ENCODE measurements around the gene CEP83.

The CEP83 gene

DNA sequence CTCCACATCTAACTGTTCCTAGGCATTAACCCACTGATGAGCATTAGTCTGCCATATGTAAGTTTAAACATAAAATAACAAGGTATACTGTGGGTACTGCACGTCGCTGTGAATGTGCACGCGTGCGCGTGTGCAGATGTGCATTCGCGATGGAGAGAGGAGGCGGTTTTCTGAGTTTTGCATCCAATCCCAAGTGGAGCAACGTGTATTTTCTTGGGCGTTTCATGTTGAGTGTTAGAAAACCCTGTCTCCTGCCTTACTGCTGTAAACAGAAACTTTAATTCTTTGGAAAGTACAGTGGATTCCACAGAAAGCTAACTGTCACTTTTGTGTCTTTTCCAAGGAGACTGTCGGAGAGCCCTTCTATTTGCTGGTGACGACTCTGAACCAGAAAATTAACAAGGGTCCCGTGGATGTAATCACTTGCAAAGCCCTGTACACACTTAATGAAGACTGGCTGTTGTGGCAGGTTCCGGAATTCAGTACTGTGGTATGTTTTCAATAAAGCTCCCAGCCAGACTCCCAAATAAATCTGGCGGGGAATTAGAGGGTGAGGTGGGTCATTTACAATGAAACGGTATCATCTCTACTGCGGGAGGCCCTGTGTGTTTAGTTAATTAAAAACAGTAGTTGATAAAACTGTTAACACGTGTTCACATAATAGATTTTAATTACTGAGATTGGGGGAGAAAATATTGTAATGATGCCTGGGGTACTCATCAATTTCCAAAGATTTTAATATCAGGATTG is 194.8 kb downstream of the CEP83 start:
- TF ChIP-seq GATA2 (IDR thresholded peaks at IDR 0.05; ENCODE audit: low read depth, low read length), result no peak
- TF ChIP-seq GATA3 (IDR thresholded peaks at IDR 0.05; ENCODE audit: low read depth, low read length), result no peak

DNA sequence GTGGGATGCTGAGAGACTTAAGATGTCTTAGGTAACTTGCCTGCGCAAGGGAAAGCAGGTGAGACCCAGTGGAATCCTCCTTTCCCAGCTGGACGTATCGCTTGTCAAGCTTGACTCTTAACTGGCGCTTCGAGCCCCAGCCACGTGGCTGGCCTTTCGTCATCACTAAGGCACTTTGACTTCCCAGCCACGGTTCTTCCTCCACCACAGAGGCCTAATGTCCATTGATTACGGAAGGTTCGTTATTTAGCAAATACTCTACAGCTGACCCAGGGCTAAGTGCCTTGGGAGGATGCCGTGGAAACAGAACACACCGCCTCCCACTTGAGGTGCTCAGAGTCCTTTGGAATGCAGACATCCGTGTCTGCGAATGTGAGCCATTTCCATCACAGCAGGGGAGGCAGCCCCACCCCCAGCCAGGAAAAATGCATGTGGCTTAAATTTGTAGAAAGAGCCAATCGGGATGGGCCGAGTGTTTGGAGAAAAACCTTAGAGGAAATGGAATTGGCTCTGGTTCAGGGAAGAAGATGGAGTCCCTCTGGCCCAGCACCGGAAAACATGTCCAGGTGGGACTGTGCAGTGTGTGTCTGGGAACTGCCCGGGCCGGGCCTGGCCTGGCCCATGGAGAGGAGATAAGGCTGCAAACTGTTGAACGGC is 195.6 kb downstream of the CEP83 start:
- TF ChIP-seq GATA2 (IDR thresholded peaks at IDR 0.05; ENCODE audit: low read depth, low read length), result no peak
- no peak for TF ChIP-seq GATA3 (IDR thresholded peaks at IDR 0.05; ENCODE audit: low read depth, low read length)

DNA sequence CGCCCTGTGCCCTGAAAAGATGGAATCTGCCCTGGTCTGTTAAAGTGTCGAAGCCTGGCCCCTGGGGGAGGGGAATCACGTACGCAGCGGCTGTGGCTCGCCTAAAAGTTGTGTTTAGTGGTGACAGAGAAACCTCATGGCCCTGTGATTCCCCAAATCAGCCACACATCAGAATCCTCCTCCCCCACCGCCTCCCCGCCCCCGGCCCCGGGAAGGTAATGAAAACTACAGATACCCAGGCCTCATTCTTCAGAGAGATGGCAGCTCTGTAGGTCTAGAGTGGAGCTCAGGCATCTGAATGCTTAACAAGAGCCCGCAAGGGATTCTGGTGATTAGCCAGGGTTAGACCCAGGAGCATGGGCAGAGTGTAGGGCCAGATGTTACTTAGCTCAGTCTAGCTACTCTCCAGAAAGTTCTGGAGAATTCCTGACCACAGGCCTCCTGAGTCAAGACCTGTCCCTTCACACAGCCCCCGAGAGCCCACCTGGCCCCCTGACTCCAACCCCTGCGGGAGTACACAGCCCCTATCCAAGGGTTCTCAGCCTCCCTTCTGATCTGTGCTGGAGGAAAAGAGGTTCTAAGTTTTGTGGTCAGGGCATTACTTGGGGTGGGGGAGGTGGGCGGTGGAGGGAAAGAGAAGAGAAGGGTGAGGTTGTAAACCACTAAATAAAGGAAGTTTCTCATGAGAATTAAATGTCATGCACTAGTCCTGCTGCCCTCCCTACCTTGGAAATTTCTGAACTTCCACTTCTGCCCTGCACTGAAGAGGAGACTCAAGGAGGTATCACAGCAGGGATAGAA is 196.5 kb downstream of the CEP83 start:
- TF ChIP-seq GATA2 (IDR thresholded peaks at IDR 0.05; ENCODE audit: low read depth, low read length), result no peak
- TF ChIP-seq GATA3 (IDR thresholded peaks at IDR 0.05; ENCODE audit: low read depth, low read length), result no peak

DNA sequence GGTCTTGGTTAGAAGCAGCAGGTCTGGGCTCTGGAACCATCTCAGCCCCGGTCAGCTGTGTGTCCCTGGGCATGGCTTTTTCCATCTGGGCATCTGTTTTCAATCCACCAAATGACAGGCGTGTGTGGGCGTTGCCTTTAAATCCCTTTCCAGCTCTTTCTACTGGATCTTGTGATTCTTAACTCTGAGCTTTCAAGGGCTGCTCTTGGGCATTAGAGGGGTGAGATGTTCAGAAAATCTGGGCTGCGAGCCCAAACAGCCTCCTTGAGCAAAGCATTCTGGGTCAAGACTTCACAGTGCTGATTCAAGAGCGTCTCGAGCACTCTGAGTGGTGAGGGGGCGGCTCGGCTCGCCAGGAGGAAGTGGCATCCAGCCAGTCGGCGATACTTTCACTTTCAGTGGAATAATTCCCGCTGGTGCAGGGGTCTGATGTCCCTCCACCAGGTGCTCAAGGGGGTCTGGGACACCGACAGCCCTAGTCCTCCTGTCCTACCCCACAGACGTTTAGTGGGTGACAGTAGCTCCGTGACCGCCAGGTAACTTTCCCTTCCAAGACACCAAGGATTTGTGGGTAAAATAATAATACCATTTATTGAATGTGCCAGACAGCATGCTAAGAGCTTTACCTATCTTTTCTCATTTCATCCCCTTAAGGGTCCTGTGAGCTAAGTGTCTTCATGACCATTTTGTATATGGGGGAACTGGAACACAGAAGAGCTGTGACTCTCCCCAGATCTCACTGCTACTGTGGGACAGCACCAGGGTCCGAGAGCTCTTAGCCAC is 197.2 kb downstream of the CEP83 start:
- TF ChIP-seq GATA2 (IDR thresholded peaks at IDR 0.05; ENCODE audit: low read depth, low read length), result no peak
- TF ChIP-seq GATA3 (IDR thresholded peaks at IDR 0.05; ENCODE audit: low read depth, low read length), result no peak

DNA sequence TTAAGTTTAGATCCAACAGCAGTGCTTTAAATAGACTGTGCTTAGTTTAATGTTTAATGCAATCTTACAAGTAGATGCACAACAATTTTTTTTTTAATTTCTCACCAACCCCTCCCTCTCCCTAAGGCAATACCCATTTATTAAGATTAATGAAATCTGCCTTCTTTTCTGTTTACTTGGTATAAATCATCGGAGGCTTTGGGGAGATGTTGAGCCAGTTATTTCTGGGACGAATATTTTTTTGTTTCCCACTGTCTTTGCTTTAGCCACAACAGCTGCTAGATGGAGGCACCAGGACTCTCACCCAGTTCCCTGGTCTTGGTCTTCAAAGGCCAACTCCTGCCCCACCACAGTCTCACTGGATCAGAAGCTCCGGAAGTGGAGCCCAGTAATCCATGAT is 197.9 kb downstream of the CEP83 start:
- TF ChIP-seq GATA2 (IDR thresholded peaks at IDR 0.05; ENCODE audit: low read depth, low read length) (no peak), GATA3 (IDR thresholded peaks at IDR 0.05; ENCODE audit: low read depth, low read length) (no peak)

DNA sequence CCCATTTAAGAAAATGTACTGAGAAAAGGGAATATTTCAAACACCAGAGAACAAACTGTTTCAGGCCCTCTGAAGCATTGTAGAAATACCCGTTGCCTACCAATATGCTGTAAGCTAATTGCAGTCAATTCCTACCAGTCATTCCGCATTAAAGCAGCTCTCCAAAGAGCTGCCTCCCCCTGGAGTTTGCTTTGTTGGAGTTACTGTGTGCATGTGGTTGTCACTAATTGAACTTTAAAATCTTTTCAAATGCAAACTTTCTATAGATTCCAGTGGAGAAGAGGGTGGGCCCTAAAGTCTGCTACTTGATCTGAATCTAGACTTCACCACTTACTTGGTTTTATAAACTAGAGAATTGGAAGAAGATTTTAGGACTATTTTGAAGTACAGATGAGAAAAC is 198.5 kb downstream of the CEP83 start:
- TF ChIP-seq GATA2 (IDR thresholded peaks at IDR 0.05; ENCODE audit: low read depth, low read length) (no peak), GATA3 (IDR thresholded peaks at IDR 0.05; ENCODE audit: low read depth, low read length) (no peak)

DNA sequence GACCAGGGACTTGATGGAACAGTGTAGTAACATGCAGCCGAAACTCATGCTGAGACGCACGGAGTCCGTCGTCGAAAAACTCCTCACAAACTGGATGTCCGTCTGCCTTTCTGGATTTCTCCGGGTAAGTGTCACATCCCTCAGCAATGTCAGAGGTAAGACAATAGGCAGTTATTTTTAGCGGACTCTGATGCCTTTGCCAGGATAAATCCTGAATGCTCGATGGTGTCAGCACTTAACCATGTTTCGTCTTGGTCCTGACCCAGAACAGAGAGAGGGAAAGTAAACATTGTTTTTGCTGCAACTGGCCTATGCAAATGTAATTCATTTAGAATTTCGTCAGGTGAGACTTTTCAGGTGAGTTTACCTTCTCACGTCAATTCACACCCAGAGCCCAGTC is 198.9 kb downstream of the CEP83 start:
- TF ChIP-seq GATA2 (IDR thresholded peaks at IDR 0.05; ENCODE audit: low read depth, low read length) (no peak), GATA3 (IDR thresholded peaks at IDR 0.05; ENCODE audit: low read depth, low read length) (no peak)

DNA sequence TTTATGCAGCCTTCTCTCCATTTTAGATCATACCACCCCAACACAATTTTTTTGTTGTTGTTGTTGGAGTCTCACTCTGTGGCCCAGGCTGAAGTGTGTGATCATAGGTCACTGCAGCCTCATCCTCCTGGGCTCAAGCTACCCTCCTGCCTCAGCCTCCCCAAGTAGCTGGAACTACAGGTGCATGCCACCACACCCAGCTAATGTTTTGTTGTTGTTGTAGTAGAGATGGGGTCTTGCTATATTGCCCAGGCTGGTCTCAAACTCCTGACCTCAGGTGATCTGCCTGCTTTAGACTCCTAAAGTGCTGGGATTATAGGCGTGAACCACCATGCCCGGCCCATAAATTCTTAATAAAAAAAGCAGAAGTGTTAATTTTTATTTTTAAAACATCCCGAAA is 199.7 kb downstream of the CEP83 start:
- no peak for TF ChIP-seq GATA2 (IDR thresholded peaks at IDR 0.05; ENCODE audit: low read depth, low read length)
- TF ChIP-seq GATA3 (IDR thresholded peaks at IDR 0.05; ENCODE audit: low read depth, low read length), result no peak

DNA sequence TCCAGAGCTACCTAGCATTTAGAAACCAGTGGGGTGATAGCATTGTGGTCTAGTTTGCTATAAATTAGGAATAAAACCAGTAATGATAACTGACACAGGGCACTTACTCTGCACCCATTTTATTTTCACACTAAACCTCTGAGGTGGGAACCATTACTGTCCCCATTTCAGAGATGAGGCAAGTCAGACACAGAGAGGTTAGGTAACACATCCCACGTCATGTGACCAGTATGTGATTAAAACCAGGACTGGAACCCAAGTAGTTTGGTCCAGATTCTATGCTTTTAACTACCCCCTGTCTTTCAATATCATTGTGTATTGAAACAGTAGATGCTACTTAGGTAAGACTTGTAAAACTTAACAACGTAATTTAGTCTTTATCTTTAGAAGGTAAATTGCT is 201.1 kb downstream of the CEP83 start:
- TF ChIP-seq GATA2 (IDR thresholded peaks at IDR 0.05; ENCODE audit: low read depth, low read length), result no peak
- TF ChIP-seq GATA3 (IDR thresholded peaks at IDR 0.05; ENCODE audit: low read depth, low read length), result no peak
